Mesenchymal stem cell (in vitro differentiated cells and primary cell): ENCODE data around the gene MOV10L1.
"Not testable (repeated sequence)": the region's sequence is repeated elsewhere in the genome, so short reads cannot be mapped to it uniquely, and the experiment has no call there.

ENCODE experiments used
- DNase-seq: peaks from one replicate; pipeline ENCODE4 v3.0.0-alpha.2; 2013
- H2AFZ ChIP-seq: one replicate; pipeline ENCODE4 v1.6.1; 2013; ENCODE audit warnings: low read depth, mild to moderate bottlenecking, control low read depth, inconsistent platforms, low read length, moderate library complexity
- H2AK5ac ChIP-seq: 2 replicates; pipeline ENCODE4 v1.6.1; 2013; ENCODE audit warnings: low read length, moderate library complexity, mild to moderate bottlenecking, inconsistent platforms; ENCODE audit not compliant: severe bottlenecking
- H2BK120ac ChIP-seq: one replicate; pipeline ENCODE4 v1.6.1; 2013; ENCODE audit warnings: low read depth, mild to moderate bottlenecking, inconsistent platforms, low read length, moderate library complexity
- H2BK12ac ChIP-seq, 2 experiments: one replicate each; pipeline ENCODE4 v1.6.1; 2013; ENCODE audit warnings: inconsistent platforms in 2 of 2, low read length in 2 of 2, mild to moderate bottlenecking in 2 of 2, moderate library complexity in 2 of 2, control low read depth in 1 of 2
- H2BK15ac ChIP-seq: one replicate; pipeline ENCODE4 v1.6.1; 2013; ENCODE audit warnings: mild to moderate bottlenecking, low read depth, inconsistent platforms; ENCODE audit not compliant: poor library complexity, severe bottlenecking
- H2BK5ac ChIP-seq: 2 replicates; pipeline ENCODE4 v1.6.1; 2013; ENCODE audit warnings: low read depth, mild to moderate bottlenecking, low read length, control low read depth, inconsistent platforms; ENCODE audit not compliant: poor library complexity, severe bottlenecking
- H3K14ac ChIP-seq, 2 experiments: one replicate each; pipeline ENCODE4 v1.6.1; 2013; ENCODE audit warnings: inconsistent platforms in 2 of 2, low read length in 2 of 2, control low read depth in 1 of 2, mild to moderate bottlenecking in 1 of 2, moderate library complexity in 1 of 2
- H3K18ac ChIP-seq, 2 experiments: one replicate each; pipeline ENCODE4 v1.6.1; 2013; ENCODE audit warnings: inconsistent platforms in 2 of 2, low read length in 2 of 2, control low read depth in 1 of 2, low read depth in 1 of 2, mild to moderate bottlenecking in 1 of 2
- H3K23ac ChIP-seq, 2 experiments: one replicate each; pipeline ENCODE4 v1.6.1; 2013; ENCODE audit warnings: inconsistent platforms in 2 of 2, low read length in 2 of 2, mild to moderate bottlenecking in 2 of 2, moderate library complexity in 2 of 2, control low read depth in 1 of 2
- H3K27ac ChIP-seq: 2 replicates; pipeline ENCODE4 v1.5.1; 2013; ENCODE audit warnings: mild to moderate bottlenecking, moderate library complexity, low read length, control low read depth, inconsistent platforms; ENCODE audit not compliant: poor library complexity, severe bottlenecking
- H3K27me3 ChIP-seq, 2 experiments: 2 replicates each; pipeline versions ENCODE4 v1.6.1 to v1.7.0; 2013; ENCODE audit warnings: low read length in 2 of 2, mild to moderate bottlenecking in 2 of 2, moderate library complexity in 2 of 2, control low read depth in 1 of 2, inconsistent platforms in 1 of 2; ENCODE audit not compliant: control insufficient read depth in 1 of 2, insufficient read depth in 1 of 2
- H3K36me3 ChIP-seq, 2 experiments: 2 replicates each; pipeline versions ENCODE4 v1.6.1 to v1.7.0; 2013; ENCODE audit warnings: low read length in 2 of 2, control low read depth in 1 of 2, inconsistent platforms in 1 of 2, low read depth in 1 of 2, mild to moderate bottlenecking in 1 of 2; ENCODE audit not compliant: insufficient read depth in 2 of 2, control insufficient read depth in 1 of 2
- H3K4ac ChIP-seq, 2 experiments: one replicate each; pipeline ENCODE4 v1.6.1; 2013; ENCODE audit warnings: inconsistent platforms in 2 of 2, low read length in 2 of 2, mild to moderate bottlenecking in 2 of 2, moderate library complexity in 2 of 2, control low read depth in 1 of 2, low read depth in 1 of 2
- H3K4me1 ChIP-seq: 2 replicates; pipeline ENCODE4 v1.6.1; 2013; ENCODE audit warnings: low read depth, low read length, control low read depth; ENCODE audit not compliant: control insufficient read depth, insufficient read depth
- H3K4me2 ChIP-seq: 2 replicates; pipeline ENCODE4 v1.6.1; 2013; ENCODE audit warnings: low read length, mild to moderate bottlenecking, inconsistent platforms; ENCODE audit not compliant: poor library complexity, severe bottlenecking
- H3K4me3 ChIP-seq, 2 experiments: 2 replicates each; pipeline versions ENCODE4 v1.5.1 to v1.7.0; 2013; ENCODE audit warnings: low read length in 2 of 2, mild to moderate bottlenecking in 2 of 2, control low read depth in 1 of 2, low read depth in 1 of 2; ENCODE audit not compliant: insufficient read depth in 1 of 2
- H3K79me1 ChIP-seq: replicated peaks from 2 replicates; pipeline ENCODE4 v1.6.1; 2013; ENCODE audit warnings: mild to moderate bottlenecking, control low read depth, low read length, inconsistent platforms; ENCODE audit not compliant: poor library complexity, severe bottlenecking
- H3K9ac ChIP-seq: 2 replicates; pipeline ENCODE4 v1.7.0; 2013; ENCODE audit warnings: mild to moderate bottlenecking, low read length, moderate library complexity
- H3K9me3 ChIP-seq: 2 replicates; pipeline ENCODE4 v1.7.0; 2013; ENCODE audit warnings: mild to moderate bottlenecking, low read length; ENCODE audit not compliant: control insufficient read depth
- H4K8ac ChIP-seq: one replicate; pipeline ENCODE4 v1.6.1; 2013; ENCODE audit warnings: inconsistent platforms, mild to moderate bottlenecking, low read length, moderate library complexity
- H4K91ac ChIP-seq: one replicate; pipeline ENCODE4 v1.6.1; 2013; ENCODE audit warnings: mild to moderate bottlenecking, low read length, inconsistent platforms
- WGBS: methylation state at CpG from one replicate; pipeline ENCODE4 v1.1.7; 2013; ENCODE audit warnings: mixed read lengths; 5-methylcytosine and 5-hydroxymethylcytosine counted together

MOV10L1 gene

DNA sequence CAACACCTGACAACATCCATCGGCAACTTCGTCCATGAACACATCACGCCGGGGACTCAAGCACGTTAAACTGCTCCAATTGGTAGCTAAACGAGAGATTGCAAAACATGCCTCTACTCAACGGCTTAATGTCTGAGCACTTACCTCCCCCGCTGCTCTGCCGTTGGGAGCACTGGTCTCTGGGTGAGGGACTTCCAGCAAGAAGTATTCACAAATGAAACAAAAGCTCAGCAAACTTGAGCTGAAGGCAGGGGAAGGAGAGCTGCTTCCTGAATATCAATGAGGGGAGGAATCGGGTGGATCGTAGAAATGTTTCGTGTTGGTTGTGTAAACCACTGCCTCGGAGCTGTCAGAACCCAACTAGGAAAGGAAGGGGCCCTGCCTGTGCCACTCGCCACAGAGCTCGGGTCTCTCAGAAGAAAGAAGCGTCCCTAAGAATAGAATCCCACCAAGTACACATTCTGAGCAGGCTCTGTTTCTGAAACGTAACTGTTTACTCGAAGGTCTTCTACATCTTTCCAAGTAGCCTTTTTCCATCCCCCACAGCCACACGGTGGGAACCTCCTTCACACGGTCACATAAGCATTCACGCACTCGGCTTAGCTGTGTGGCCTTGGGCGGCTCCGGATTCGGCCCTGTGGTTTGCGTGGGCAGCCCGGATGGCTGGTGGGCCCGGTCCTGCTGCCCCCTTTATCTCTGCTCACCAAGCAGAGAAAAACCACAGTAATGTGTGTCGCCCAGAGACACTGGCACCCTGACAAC is 4.4 kb upstream of the MOV10L1 start, which contains the start of gene MLC1:
Gene MLC1 (minus strand): TSS at position 216 of the 762 bp plus-strand sequence. CDS start 524 bp downstream, outside the sequence.
- Histone ChIP-seq H3K27me3 (peaks cover 12 to 46% of the 10 kb centered on the region in 2 experiments), H3K9ac (no peak within 1 kb of the TSS)
- WGBS, result 83% methylated on average over 29 of the region's 29 CpGs

GRCh38 chr22:50086526-50086925 is 3.3 kb upstream of the MOV10L1 start:
- Histone ChIP-seq H3K9me3 (no peaks in the 10 kb centered on the region), H2AFZ (no peak overlapping the region), H2BK120ac (no peak overlapping the region), H4K8ac (no peak overlapping the region), H3K23ac (no peak overlapping the region), H3K27ac (no peak overlapping the region), H3K4me3 (no peak overlapping the region), H3K36me3 (peaks cover 0 to 3% of the 10 kb centered on the region in 2 experiments), H3K4ac (no peak overlapping the region), H3K4me1 (peaks cover 2% of the 10 kb centered on the region), H3K14ac (no peak overlapping the region), H3K27me3 (peaks cover 12 to 47% of the 10 kb centered on the region in 2 experiments), H2BK15ac (no peak overlapping the region), H2AK5ac (no peak overlapping the region), H4K91ac (no peak overlapping the region), H3K9ac (no peak overlapping the region), H3K79me1 (no peaks in the 10 kb centered on the region), H2BK12ac (no peak overlapping the region), H3K18ac (no peak overlapping the region), H3K4me2 (no peak overlapping the region), H2BK5ac (no peak overlapping the region)
- 92% methylated on average over 4 of the region's 5 CpGs for WGBS
- peak; percentile 37 for DNase-seq

More for the DNA sequence above, 4.4 kb upstream of the MOV10L1 start, which contains the start of gene MLC1:
- Histone ChIP-seq H2AK5ac (no peak within 1 kb of the TSS), H3K79me1 (no peaks in the 10 kb centered on the region), H3K4me3 (no peak within 1 kb of the TSS), H2AFZ (peak within 1 kb of the TSS; percentile 6), H2BK120ac (no peak within 1 kb of the TSS), H4K8ac (no peak within 1 kb of the TSS), H3K9me3 (no peaks in the 10 kb centered on the region), H3K4me1 (peaks cover 2% of the 10 kb centered on the region), H2BK12ac (no peak within 1 kb of the TSS), H3K36me3 (peaks cover 0 to 3% of the 10 kb centered on the region in 2 experiments), H3K4me2 (no peak within 1 kb of the TSS), H3K27ac (no peak within 1 kb of the TSS), H3K4ac (no peak within 1 kb of the TSS), H4K91ac (no peak within 1 kb of the TSS), H2BK15ac (no peak within 1 kb of the TSS), H3K18ac (no peak within 1 kb of the TSS), H3K23ac (no peak within 1 kb of the TSS), H2BK5ac (no peak within 1 kb of the TSS), H3K14ac (no peak within 1 kb of the TSS)
- DNase-seq, result no peak

GRCh38 chr22:50086975-50087374 is 2.8 kb upstream of the MOV10L1 start:
- not testable (repeated sequence) for H3K27ac ChIP-seq, H2BK120ac ChIP-seq, H3K9ac ChIP-seq, H3K36me3 ChIP-seq, H2AFZ ChIP-seq, H3K18ac ChIP-seq, H2AK5ac ChIP-seq, H3K4me1 ChIP-seq, DNase-seq, H3K14ac ChIP-seq, H2BK12ac ChIP-seq, H3K9me3 ChIP-seq, H4K91ac ChIP-seq, H2BK5ac ChIP-seq, H4K8ac ChIP-seq, H3K4ac ChIP-seq, H3K23ac ChIP-seq, H3K4me2 ChIP-seq, H2BK15ac ChIP-seq, H3K4me3 ChIP-seq, H3K79me1 ChIP-seq
- 97% methylated on average over 4 of the region's 4 CpGs for WGBS
- peaks cover 12 to 48% of the 10 kb centered on the region in 2 experiments for H3K27me3 ChIP-seq

- Histone ChIP-seq H3K27me3 (peaks cover 12 to 50% of the 10 kb centered on the region in 2 experiments), H3K4me2 (no peak overlapping the region), H3K4me3 (no peak overlapping the region), H3K18ac (no peak overlapping the region), H2AFZ (no peak overlapping the region), H2BK15ac (no peak overlapping the region), H3K23ac (no peak overlapping the region), H3K27ac (no peak overlapping the region), H3K9me3 (no peaks in the 10 kb centered on the region), H3K9ac (no peak overlapping the region), H3K4me1 (peaks cover 2% of the 10 kb centered on the region), H2BK120ac (no peak overlapping the region), H4K91ac (no peak overlapping the region), H3K4ac (no peak overlapping the region), H2BK5ac (no peak overlapping the region), H4K8ac (no peak overlapping the region), H3K14ac (no peak overlapping the region), H2BK12ac (no peak overlapping the region), H3K36me3 (no peaks in the 10 kb centered on the region), H3K79me1 (no peaks in the 10 kb centered on the region), H2AK5ac (no peak overlapping the region)
- no peak for DNase-seq
- 88% methylated on average over 12 of the region's 12 CpGs for WGBS
These were observed 2.2 kb upstream of the MOV10L1 start for GRCh38 chr22:50087646-50088045.
